Natural killer cell (primary cell): ENCODE results near the gene MAPKAPK3. TPM values are rescaled to one million over a fixed set of nuclear protein-coding genes. Genes with fewer than 3 reads are reported as not detected.

Experiments used
- ATAC-seq, 3 donors: fragments of 150-1000 bp in 2 of 3; fragments of 200-7000 bp in 1 of 3; cut with Tn5 transposase; 1 replicate in 1 of 3; 2 replicates in 2 of 3; pipeline ENCODE4 v1.10.0; 2021; ENCODE audit warnings: mild to moderate bottlenecking in 2 of 3, moderate library complexity in 2 of 3
- DNase-seq, 2 donors: peaks; one replicate each; pipeline versions ENCODE4 v3.0.0 to v3.0.0-alpha.2; 2013 to 2021; ENCODE audit warnings: mixed read lengths in 1 of 2
- H3K27ac ChIP-seq: one replicate; pipeline ENCODE4 v1.5.1; 2013; ENCODE audit warnings: mild to moderate bottlenecking, low read length
- H3K27me3 ChIP-seq: one replicate; pipeline ENCODE4 v1.6.1; 2013; ENCODE audit warnings: low read length; ENCODE audit not compliant: control insufficient read depth, insufficient read depth
- H3K36me3 ChIP-seq: one replicate; pipeline ENCODE4 v1.6.1; 2013; ENCODE audit warnings: low read length; ENCODE audit not compliant: control insufficient read depth, insufficient read depth
- H3K4me1 ChIP-seq: one replicate; pipeline ENCODE4 v1.6.1; 2013; ENCODE audit warnings: low read length; ENCODE audit not compliant: control insufficient read depth, insufficient read depth
- H3K4me3 ChIP-seq: one replicate; pipeline ENCODE4 v1.5.1; 2013; ENCODE audit warnings: low read length
- H3K9me3 ChIP-seq: one replicate; pipeline ENCODE4 v1.6.1; 2013; ENCODE audit warnings: low read length; ENCODE audit not compliant: control insufficient read depth, insufficient read depth
- H3K27ac Mint-ChIP-seq, 2 donors: one replicate each; pipeline ENCODE4 v1.8.0; 2022; ENCODE audit warnings: mild to moderate bottlenecking in 2 of 2, mixed read lengths in 2 of 2, moderate library complexity in 1 of 2
- H3K27me3 Mint-ChIP-seq, 2 donors: one replicate each; pipeline ENCODE4 v1.8.0; 2022; ENCODE audit warnings: low read depth in 2 of 2, mixed read lengths in 2 of 2
- H3K36me3 Mint-ChIP-seq: one replicate; pipeline ENCODE4 v1.8.0; 2022; ENCODE audit warnings: mixed read lengths
- H3K4me1 Mint-ChIP-seq, 2 donors: one replicate each; pipeline ENCODE4 v1.8.0; 2022; ENCODE audit warnings: mixed read lengths in 2 of 2
- H3K4me3 Mint-ChIP-seq: one replicate; pipeline ENCODE4 v1.8.0; 2022; ENCODE audit warnings: mild to moderate bottlenecking, moderate library complexity, mixed read lengths
- H3K9me3 Mint-ChIP-seq, 2 donors: one replicate each; pipeline ENCODE4 v1.8.0; 2022; ENCODE audit warnings: mixed read lengths in 2 of 2
- CTCF ChIP-seq: fragments of 200-600 bp; IDR thresholded peaks from one replicate; pipeline ENCODE4 v1.8.0; 2022; ENCODE audit warnings: antibody characterized with exemption
- WGBS: methylation state at CpG from one replicate; pipeline ENCODE4 v1.1.7; 2013; ENCODE audit warnings: missing lambda C conversion rate; ENCODE audit not compliant: insufficient coverage; 5-methylcytosine and 5-hydroxymethylcytosine counted together
- intact Hi-C: fragments of 100-400 bp; cut with micrococcal nuclease; formaldehyde crosslinking; loops from one replicate; pipeline ENCODE4 v1.14.2; 2022
- total RNA-seq, 4 donors: library from RNA; stranded (reverse); fragments of 120-200 nt in 1 of 4; gene quantifications; one replicate each; pipeline versions ENCODE4 v1.2.3 to v1.2.4, GENCODE V29; 2013 to 2022

Gene MAPKAPK3
- total RNA-seq, 3 donors from 2014 or later (not counting 1 experiment from before 2014, with no cell fraction given): 48.0 to 57.7 (median 49.3) TPM

- peaks cover 4% of the 10 kb centered on the region for H3K36me3 ChIP-seq
- DNase-seq (no peak), ATAC-seq (no peak)
- peaks cover 99% of the 10 kb centered on the region for H3K4me1 ChIP-seq
- Mint-ChIP-seq H3K4me1 (peaks cover 73 to 89% of the 10 kb centered on the region in 2 donors), H3K9me3 (no peaks in the 10 kb centered on the region), H3K27me3 (no peaks in the 10 kb centered on the region), H3K36me3 (no peaks in the 10 kb centered on the region), H3K4me3 (peak overlapping the region; percentile 87), H3K27ac (peak overlapping the region; percentile 85 to 94)
- TF ChIP-seq CTCF: no peak
- peak overlapping the region; percentile 59 for H3K27ac ChIP-seq
- no peaks in the 10 kb centered on the region for H3K9me3 ChIP-seq
- WGBS: 98% methylated on average over 2 of the region's 2 CpGs
- H3K27me3 ChIP-seq: no peaks in the 10 kb centered on the region
- intact Hi-C loops: no loop called here
- H3K4me3 ChIP-seq: no peak overlapping the region
Measured at GRCh38 chr3:50624634-50625033, 7.7 kb downstream of the MAPKAPK3 start.

GRCh38 chr3:50625231-50626182 lies 8.6 kb downstream of the MAPKAPK3 start:
- Mint-ChIP-seq H3K4me1 (peaks cover 74 to 89% of the 10 kb centered on the region in 2 donors), H3K27ac (peak overlapping the region; percentile 85 to 94), H3K27me3 (no peaks in the 10 kb centered on the region), H3K4me3 (peak overlapping the region; percentile 15), H3K9me3 (no peaks in the 10 kb centered on the region), H3K36me3 (no peaks in the 10 kb centered on the region)
- Histone ChIP-seq H3K27ac (no peak overlapping the region), H3K4me3 (no peak overlapping the region), H3K27me3 (no peaks in the 10 kb centered on the region), H3K4me1 (peaks cover 99% of the 10 kb centered on the region), H3K9me3 (no peaks in the 10 kb centered on the region), H3K36me3 (peaks cover 4% of the 10 kb centered on the region)
- no peak for DNase-seq
- no peak for TF ChIP-seq CTCF
- WGBS: 78% methylated on average over 18 of the region's 18 CpGs
- no peak for ATAC-seq
- intact Hi-C loops: no loop called here

DNA sequence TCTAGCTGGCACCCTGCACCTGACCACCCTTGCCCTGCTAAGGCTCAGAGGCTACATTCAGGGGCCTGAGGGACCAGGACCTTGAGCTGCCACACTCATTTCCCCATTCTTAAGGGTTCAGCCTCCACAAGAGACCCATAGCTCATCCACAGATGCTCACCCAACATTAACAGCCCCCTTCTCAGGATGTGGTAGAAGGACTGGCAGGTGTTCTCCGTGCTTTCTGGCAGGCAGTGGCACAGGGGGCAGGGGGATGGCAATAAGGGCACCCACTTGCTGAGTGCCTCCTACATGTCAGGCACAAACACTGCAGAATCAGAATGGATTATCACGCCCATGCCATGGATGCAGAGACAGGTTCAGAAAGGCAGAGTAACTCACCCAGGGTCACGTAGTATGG lies 9.4 kb downstream of the MAPKAPK3 start:
- Mint-ChIP-seq H3K27me3 (no peaks in the 10 kb centered on the region), H3K4me1 (peaks cover 77 to 91% of the 10 kb centered on the region in 2 donors), H3K9me3 (no peaks in the 10 kb centered on the region), H3K27ac (peak overlapping the region; percentile 51 to 85), H3K36me3 (no peaks in the 10 kb centered on the region), H3K4me3 (no peak overlapping the region)
- no peaks in the 10 kb centered on the region for H3K27me3 ChIP-seq
- no peak for TF ChIP-seq CTCF
- DNase-seq (no peak), ATAC-seq (no peak)
- no peak overlapping the region for H3K4me3 ChIP-seq
- intact Hi-C loops: no loop called here
- peaks cover 6% of the 10 kb centered on the region for H3K36me3 ChIP-seq
- H3K27ac ChIP-seq: no peak overlapping the region
- H3K9me3 ChIP-seq: no peaks in the 10 kb centered on the region
- peaks cover 99% of the 10 kb centered on the region for H3K4me1 ChIP-seq
- 73% methylated on average over 3 of the region's 3 CpGs for WGBS
